T1000 (cell line): Measurements from ENCODE around the gene ILKAP.

ENCODE experiments used
- DNase-seq: peaks from one replicate; lab custom pipeline; 2025; ENCODE audit warnings: mixed read lengths; lab: John Stamatoyannopoulos, UW

ILKAP gene

DNA sequence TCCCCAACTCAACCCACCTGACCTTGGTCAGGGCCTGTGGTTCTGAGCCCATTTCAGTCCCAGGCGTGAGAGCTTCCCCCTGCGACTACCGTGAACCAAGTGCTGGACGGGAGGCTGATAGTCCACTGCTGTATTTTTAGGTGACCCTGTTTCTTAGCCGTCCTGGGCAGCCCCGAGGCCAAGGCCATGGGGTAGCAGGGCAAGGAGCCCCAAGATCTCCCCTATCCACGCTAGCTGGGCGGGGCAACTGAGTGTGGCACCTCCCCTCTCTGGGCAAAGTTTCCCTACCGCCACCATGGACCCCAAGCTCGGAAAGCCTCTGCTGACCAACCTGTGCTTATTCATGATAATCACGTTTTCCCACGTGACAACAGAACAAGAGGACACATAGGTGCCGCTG, 65.6 kb downstream of the ILKAP start:
- no peak for DNase-seq

DNA sequence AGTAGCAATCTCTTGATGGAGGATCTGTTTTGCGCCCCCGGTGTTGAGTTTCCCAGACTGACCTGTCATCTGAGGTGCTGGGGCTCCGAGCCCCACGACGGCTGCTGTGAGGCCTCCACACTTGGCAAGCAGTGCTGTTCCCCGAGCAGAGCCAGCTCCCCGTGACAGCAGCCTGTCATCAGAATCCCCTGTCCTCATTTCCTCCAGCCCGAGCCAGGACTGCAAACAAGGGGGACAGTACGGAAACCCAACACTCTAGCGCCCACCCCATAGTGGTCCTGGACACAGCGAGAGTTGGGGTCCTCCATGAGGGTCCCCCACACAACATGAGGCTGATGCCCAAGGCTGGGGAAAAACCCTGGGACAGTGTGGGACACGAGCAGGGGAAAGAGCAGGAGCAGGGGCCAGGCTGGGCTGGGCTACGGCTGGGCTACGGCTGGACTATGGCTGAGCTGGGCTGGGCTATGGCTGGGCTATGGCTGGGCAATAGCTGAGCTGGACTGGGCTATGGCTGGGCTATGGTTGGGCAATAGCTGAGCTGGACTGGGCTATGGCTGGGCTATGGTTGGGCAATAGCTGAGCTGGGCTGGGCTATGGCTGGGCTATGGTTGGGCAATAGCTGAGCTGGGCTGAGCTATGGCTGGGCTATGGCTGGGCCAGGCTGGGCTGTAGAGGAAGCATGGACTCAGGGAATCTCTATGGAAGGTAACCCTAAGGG, 66.5 kb downstream of the ILKAP start:
- DNase-seq: no peak

DNA sequence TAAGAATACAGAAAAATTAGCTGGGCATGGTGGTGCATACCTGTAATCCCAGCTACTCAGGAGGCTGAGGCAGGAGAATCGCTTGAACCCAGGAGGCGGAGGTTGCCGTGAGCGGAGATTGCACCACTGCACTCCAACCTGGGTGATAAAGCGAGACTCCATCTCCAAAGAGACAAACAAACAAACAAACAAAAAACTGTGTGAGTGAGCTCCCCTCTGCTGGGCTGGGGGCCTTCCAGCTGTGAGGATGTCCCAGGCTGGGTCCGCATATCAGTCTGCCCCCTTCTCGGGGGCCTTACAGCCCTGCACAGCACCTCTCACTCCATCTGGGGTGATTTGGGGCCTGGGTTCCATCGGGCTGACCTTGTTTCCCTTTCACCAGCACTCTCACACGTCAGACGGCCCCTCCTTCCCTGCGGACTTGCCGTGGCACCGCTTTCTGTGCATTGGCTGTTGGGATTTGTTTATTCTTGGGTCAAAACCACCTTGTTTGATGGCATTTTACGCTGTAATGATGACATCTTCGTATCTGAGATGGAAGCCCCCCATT, 67.8 kb downstream of the ILKAP start:
- no peak for DNase-seq

DNA sequence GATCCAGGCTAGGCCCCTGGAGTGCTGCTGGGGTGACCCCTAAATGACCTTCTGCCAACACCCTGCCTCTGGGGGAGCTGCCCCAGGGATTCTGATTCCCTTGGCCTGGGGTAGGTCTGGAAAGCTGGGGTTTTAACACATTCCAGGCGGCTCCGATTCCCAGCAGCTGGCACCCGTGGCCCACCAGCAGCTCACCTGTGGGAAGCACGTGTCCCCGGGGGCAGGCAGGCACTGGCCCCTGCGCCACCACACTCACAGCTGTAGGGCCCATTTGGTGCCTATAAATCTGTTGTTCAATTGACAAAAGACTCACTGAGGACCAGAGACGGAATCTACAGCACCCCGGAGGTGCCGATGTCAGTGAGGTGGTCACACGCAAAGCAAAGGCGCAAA, 69.1 kb downstream of the ILKAP start:
- no peak for DNase-seq

DNA sequence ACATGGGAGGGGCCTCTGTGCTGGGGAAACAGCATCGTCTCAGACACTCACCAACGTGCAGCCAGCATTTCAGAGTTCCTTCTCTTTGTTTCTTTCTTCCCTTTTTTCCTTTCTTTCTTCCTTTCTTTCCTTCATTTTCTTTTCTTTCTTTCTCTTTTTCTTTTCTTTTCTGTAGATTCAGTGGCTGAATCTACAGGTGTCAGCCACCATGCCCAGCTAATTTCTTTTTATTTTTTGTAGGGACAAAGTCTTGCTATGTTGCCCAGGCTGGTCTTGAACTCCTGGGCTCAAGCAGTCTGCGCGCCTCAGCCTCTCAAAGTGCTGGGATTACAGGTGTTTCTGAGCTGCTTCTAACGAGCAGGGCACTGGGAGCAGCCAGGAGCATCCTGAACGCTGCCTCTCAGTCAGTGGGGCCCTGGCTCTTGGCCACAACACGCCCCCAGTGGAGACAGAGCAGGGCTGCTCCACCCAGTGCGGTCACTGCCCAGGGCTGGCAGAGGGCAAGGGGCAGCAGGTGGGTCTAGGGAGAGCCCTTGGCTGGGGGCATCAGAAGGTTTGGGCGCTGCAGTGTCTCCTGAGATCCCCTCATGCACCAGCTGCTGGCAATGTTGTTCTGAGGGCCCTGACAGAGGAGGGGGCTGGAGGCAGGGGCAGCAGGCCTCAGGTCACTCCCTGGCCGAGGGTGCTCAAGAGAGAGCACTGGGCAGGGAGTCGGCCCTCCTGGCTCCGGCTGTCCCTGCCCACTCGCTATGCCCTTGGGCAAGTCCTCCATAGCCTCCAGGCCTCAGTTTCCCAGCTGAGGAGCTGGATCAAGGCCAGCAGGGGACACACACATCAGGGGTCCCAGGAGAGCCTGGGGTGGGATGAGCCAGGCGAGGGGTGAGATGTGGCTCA, 69.7 kb downstream of the ILKAP start:
- no peak for DNase-seq

DNA sequence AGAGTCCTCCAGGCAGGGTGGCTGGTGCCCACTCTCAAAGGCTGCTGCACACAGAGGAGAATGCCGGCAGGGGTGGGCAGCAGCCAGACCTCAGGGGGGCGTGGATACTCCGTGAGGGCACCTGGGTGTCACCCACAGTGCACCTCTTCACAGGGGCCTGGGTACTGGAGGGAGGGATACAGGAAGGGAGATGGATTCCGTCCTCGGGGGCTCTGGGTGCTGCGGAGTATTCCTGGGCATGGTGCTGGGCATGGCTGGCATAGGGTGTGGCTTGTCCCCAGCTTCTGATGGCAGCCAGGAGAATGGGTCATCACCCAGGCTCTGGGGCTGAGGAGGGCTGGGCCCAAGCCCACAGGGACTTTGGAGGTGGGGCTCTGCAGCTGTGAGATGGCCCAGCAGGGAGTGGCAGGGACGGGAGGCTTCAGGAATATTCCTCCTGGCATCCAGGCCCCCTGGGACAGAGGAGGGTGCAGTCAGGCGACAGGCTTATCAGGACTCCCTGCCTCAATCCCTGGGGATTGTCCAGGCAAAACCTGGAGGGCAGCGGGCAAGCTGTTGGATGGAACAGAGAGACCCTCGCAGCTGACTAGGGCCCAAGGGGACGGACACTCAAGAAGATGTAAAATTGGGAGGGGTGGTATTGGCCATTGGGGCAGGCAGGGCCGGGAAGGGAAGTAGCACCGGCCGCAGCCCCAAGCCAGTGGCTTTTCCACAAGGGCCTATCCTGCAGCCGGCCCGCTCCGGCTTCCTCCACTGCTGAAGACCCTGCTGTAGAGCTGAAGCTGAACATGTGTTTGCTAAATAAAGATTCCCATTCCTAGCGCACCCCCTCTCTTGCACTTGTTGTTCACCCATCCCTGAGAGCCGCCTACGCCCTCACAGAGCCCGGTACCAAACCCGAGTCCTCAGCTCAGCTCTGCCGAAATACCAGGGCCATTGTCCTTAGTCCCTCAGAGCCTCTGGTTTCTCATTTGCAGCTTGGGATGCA, 70.7 kb downstream of the ILKAP start:
- DNase-seq: no peak

DNA sequence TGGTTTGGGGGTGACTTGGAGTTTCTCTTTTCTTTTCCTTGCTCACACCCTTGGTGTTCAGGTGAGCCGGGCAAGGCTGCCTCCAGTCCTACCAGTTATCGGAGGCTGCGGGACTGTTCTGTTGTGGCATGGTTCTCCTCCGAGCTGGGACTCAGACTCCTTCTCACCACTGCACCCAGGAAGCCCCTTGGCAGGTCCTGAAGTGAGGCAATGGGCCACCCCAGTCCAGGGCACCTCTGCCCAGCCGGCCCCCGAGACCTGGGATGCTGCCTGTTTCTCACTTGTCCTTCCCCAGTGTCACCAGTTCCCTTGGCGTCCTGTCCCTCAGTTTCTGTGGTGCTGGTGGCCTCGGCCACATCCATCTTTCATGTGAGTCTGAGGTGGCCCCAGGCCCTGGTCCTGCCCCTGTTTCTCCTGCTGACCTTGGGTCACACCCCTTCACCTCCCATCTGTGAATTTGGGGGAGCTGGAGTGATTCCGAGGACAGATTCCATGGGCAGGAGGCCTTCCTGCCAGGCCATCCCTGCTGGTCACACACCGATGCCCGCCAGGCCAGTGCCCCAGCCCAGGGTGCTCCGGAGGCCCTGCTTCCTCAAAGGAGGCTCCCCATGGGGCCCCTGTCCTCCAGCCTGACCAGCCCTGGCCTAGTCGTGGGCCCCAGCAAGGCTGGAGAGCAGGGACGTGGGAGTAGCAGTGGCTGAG, 71.6 kb downstream of the ILKAP start:
- DNase-seq: no peak

DNA sequence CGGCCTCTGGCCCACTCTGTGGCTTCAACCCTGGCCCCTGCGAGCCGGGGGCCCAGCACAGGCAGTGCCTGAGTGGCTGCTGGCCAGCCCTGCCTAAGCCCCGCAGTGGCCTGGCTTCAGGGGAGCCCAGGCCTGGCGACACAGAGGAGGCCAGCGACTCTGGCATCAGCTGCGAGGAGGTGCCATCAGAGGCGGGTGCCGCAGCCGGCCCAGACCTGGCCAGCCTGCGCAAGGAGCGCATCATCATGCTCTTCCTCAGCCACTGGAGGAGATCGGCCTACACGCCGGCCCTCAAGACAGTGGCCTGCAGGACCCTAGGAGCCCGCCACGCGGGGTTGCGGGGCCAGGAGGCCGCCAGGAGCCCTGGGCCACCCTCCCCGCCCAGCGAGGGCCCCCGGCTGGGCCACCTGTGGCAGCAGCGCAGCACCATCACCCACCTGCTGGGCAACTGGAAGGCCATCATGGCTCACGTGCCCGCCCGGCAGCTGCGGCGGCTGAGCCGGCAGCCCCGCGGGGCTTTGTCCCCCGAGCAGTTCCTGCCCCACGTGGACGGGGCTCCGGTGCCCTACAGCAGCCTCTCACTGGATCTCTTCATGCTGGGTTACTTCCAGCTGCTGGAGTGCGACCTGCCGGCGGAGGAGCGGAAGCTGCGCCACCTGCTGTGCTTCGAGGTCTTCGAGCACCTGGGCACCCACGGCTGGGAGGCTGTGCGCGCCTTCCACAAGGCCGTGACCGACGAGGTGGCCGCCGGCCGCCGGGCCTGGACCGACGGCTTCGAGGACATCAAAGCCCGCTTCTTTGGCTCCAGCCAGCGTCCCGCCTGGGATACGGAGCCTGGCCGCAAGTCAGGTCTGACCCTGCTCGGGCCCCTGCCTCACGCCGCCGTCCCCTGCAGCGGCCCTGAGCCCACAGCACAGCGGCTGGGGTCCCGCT, 72.5 kb downstream of the ILKAP start:
- no peak for DNase-seq

DNA sequence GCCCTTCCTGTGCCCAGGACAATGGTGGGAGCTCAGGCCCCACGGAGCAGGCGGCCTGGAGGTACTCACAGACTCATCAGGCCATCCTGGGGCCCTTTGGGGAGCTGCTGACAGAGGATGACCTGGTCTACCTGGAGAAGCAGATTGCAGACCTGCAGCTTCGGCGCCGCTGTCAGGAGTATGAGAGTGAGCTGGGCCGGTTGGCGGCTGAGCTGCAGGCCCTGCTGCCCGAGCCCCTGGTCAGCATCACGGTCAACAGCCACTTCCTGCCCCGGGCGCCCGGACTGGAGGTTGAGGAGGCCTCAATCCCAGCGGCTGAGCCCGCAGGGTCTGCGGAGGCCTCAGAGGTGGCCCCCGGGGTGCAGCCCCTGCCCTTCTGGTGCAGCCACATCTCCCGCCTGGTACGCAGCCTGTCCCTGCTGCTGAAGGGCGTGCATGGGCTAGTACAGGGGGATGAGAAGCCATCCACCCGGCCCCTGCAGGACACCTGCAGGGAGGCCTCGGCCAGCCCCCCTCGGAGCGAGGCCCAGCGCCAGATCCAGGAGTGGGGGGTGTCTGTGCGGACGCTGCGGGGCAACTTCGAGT, 73.3 kb downstream of the ILKAP start:
- no peak for DNase-seq

DNA sequence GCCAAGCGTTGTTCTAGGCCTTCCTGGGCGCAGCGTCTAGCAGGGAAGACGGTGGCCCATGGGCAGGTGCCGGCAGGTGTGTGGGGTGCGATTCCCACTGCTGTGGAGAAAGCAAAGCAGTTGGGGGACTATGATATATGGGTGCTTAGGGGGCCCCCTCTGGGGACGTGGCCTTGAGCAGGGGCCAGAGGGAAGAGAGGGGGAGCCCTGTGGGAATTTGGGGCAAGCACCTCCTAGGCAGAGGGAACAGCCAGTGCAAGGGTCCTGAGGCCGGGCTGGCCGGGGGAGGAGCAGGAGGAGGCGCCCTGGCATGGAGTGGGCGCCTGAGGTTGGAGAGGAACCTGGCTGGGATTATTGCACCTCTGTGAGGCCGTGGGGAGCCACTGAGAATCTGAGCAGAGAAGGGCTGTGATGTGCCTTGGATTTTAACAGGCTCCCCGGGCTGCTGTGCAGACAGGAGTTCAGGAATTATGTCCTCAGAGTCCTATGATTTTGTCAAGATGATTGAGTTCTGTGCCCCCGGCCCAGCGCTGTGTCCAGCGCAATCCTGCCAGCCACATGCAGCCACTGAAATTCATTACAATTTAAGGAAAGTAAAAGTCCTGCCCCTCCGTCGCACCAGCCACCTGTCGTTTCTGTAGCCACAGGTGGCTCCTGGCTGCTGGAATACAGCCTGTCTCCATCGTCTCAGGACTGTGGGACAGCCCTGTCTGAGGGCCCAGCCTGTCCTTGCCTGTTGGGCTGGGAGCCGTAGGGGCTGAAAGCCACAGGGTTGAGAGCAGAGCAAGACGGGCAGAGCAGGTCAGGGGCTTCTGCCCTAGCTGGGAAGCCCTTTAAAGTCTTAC, 74.1 kb downstream of the ILKAP start:
- DNase-seq: no peak

DNA sequence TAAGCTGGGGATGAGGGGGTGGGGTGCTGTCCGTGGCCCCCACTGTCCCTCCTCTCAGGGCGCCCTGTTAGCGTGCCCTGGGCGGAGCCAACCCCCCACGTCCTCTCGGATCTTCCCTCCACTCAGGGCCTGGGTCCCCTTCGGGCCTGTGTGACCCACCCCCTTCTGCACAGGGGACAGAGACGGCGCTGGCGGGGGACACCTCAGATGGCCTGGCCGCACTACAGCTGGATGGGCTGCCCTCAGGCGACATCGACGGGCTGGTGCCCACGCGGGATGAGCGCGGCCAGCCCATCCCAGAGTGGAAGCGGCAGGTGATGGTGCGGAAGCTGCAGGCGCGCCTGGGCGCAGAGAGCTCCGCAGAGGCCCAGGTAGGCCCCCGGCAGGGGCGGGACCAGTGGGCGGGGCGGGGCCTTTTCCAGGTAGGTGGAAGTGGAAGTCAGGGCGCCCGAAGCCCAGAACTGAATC, 74.9 kb downstream of the ILKAP start:
- DNase-seq: no peak

DNA sequence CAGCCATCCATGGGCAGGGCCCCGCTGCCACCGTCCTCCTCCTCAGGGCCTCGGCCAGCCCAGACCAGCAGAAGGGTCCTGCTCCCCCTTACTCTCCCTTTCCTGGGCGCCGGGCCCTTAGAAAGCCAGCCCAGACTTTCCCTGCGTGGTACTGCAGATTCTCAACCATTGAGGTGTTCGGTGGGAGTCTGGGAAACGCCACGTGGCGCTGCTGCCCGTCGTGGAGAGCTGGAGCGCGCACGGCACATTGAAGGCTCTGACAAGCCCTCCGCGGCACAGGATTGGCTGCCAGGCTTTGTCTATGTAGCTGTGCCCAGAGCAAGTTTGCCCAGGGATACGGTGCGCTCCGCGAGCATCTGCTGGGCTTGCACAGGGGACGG, 75.4 kb downstream of the ILKAP start:
- no peak for DNase-seq

DNA sequence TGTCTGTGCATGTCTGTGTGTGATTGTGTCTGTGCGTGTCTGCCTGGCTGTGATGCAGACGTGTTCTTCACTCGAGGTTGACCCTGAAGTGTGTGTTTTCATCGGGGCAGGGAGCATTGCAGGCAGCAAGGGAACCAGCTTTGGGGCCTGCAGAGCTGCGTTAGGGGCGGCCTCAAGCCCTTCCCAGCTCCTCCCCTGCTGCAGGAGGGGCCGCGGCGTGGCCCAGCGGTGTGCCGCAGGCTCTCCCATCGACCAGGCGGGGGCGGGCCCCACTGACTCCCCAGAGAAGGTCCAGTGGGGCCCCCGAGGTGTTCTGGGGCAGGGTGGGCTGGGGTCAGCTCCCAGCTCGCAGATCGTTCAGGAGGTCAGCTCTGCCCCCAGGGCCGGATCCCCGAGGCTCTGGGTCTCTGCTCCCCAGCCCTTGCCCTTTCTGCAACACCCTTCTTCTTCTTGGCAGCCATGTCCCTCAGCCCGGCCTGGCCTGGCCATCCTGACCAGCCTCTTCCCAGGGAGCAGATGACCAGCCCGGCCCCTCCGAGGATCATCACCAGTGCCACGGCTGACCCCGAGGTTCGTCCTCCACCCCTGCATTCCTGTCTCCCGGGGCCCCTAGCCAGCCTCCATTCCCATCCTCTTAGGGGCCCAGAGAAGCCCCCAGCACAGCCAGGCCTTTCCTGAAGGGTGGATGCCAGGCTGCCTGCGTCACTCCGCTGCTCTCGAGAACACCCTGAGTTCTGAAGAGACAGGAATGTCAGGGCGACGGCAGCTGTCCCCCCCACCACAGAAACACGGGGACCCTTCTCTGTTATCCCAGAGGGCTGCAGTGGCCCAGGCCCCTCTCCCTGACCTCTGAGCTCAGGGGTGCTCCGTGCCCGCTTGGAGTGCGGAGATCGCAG, 76.1 kb downstream of the ILKAP start:
- DNase-seq: no peak

DNA sequence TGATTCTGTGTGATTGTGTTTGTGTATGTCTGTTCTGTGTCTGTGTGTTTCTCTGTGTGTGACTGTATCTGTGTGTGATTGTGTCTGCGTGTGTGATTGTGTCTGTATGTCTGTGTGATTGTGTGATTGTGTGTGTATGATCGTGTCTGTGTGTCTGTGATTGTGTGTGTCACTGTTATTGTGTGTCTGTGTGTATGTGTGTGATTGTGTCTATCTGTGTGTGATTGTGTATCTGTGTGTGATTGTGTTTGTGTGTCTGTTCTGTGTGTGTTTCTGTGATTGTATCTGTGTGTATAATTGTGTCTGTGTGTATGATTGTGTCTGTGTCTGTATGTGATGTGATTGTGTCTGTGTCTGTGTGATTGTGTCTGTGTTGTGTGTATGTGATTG, 76.7 kb downstream of the ILKAP start:
- no peak for DNase-seq

DNA sequence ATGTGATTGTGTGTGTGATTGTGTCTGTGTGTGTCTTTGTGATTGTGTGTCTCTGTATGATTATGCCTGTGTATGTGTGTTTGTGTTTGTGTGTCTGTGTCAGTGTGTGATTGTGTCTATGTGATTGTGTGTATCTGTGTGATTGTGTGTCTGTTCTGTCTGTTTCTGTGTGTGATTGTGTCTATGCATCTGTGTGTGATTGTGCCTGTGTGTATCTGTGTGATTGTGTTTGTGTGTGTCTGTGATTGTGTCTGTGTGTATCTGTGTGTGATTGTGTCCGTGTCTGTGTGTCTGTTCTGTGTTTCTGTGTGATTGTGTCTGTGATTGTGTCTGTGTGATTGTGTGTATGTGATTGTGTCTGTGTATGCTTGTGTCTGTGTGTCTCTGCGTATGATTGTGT, 77.2 kb downstream of the ILKAP start:
- DNase-seq: no peak

DNA sequence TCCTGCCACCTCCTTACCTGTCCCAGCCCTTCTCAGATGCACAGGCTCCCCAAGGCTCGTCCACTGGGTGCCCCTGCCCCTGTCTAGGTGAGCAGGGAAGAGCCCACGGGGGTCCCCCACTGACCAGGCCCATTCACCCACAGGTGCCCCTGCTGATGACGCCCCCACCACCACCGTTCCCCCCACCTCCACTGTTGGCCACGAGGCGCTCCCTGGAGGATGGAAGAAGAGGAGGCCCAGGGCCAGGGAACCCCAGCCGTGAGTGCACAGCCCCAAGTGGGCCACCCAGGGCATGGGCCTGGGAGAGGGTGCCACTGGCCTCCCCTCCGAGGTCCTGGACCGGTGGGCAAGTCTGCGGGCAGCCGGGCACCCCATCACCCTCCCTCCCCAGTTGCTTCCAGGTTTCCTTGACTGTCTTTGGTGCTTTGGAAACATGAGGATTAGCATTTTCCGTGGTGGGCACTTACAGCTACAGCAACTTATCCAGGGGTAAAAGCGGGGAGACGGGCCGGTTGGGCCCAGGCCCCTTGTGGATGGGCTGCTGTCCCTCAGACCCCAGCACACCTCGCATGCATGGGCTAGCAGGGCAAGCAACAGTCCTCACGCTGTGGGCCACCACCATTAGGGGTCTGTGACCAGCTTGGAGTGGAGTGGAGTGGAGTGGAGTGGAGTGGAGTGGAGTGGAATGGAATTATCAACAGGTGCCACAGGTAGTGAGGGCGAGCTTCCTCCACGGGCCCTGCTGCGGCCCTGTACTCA, 78.2 kb downstream of the ILKAP start:
- DNase-seq: no peak
